ENCODE results near the gene EIF2AK2. TPM values are rescaled to one million over a fixed set of nuclear protein-coding genes. Genes with fewer than 3 reads are reported as not detected.

EIF2AK2 gene
- total and polyA plus RNA-seq, 10 of the 15 experiments (the other 5 are each of a cell fraction or from before 2014, with no cell fraction given) = 16.2 to 81.4 (median 63.3) TPM

GRCh38 chr2:37091873-37092272 lies 64.9 kb downstream of the EIF2AK2 start (continued):
- TF ChIP-seq RELA (IDR thresholded peaks at IDR 0.05; ENCODE audit: borderline replicate concordance, partially characterized antibody) = no peak
- peak; percentile 54; the same call in 1 of the 2 replicates for TF ChIP-seq ATF7 (IDR thresholded peaks at IDR 0.05; ENCODE audit: low read depth)
- no peak for TF ChIP-seq NFYA (IDR thresholded peaks at IDR 0.05; ENCODE audit: borderline replicate concordance, low read depth, low read length)
- no peak for TF ChIP-seq ZNF207 (IDR thresholded peaks at IDR 0.05; ENCODE audit: borderline replicate concordance)
- TF ChIP-seq MAX (IDR thresholded peaks at IDR 0.05; ENCODE audit: low read depth, low read length) = no peak
- TF ChIP-seq CEBPB (IDR thresholded peaks at IDR 0.05; ENCODE audit: borderline replicate concordance in 1 of 2, low read depth in 2 of 2, low read length in 2 of 2) = no peak
- no peak for TF ChIP-seq SMAD5 (IDR thresholded peaks at IDR 0.05; ENCODE audit: low read depth)
- TF ChIP-seq KAT2A (conservative IDR thresholded peaks at IDR 0.05; ENCODE audit: control insufficient read depth, low read depth, low read length) = no peak
- no peak for TF ChIP-seq POU2F2 (IDR thresholded peaks at IDR 0.05; ENCODE audit: borderline replicate concordance, low read depth, low read length)
- peak; percentile 84 for TF ChIP-seq NFIC (IDR thresholded peaks at IDR 0.05; ENCODE audit: low read depth, low read length)
- no peak for TF ChIP-seq FOXK2 (IDR thresholded peaks at IDR 0.05)
- no peak; the same call in 1 of the 2 replicates for TF ChIP-seq ZNF24 (IDR thresholded peaks at IDR 0.05)
- TF ChIP-seq E2F8 (IDR thresholded peaks at IDR 0.05; ENCODE audit: low read depth, partially characterized antibody) = peak; percentile 23
- no peak for TF ChIP-seq FOS (IDR thresholded peaks at IDR 0.05; ENCODE audit: borderline replicate concordance, extremely low read depth, insufficient read length)
- peak; percentile 96 for TF ChIP-seq RUNX3 (IDR thresholded peaks at IDR 0.05; ENCODE audit: low read length)
- TF ChIP-seq JUNB (IDR thresholded peaks at IDR 0.05) = 0 out of 2 replicates have a peak, but pooled peaks have one; percentile 28
- no peak for TF ChIP-seq TCF3 (IDR thresholded peaks at IDR 0.05; ENCODE audit: borderline replicate concordance, insufficient read depth, low read depth, low read length)
- TF ChIP-seq IKZF2 (IDR thresholded peaks at IDR 0.05) = peak; percentile 74 to 78
- no peak for TF ChIP-seq RCOR1 (conservative IDR thresholded peaks at IDR 0.05; ENCODE audit: low read depth, low read length)
- TF ChIP-seq EED (IDR thresholded peaks at IDR 0.05; ENCODE audit: low read depth) = peak; percentile 42; the same call in 1 of the 2 replicates
- peak; percentile 71 for TF ChIP-seq SPI1 (IDR thresholded peaks at IDR 0.05; ENCODE audit: borderline replicate concordance, insufficient read depth, low read depth, low read length)
- no peak for TF ChIP-seq NFXL1 (IDR thresholded peaks at IDR 0.05; ENCODE audit: borderline replicate concordance)

Measured in GM12878 (cell line).